ENCODE data around the gene GPD2.

- TF ChIP-seq, protein P1, sequence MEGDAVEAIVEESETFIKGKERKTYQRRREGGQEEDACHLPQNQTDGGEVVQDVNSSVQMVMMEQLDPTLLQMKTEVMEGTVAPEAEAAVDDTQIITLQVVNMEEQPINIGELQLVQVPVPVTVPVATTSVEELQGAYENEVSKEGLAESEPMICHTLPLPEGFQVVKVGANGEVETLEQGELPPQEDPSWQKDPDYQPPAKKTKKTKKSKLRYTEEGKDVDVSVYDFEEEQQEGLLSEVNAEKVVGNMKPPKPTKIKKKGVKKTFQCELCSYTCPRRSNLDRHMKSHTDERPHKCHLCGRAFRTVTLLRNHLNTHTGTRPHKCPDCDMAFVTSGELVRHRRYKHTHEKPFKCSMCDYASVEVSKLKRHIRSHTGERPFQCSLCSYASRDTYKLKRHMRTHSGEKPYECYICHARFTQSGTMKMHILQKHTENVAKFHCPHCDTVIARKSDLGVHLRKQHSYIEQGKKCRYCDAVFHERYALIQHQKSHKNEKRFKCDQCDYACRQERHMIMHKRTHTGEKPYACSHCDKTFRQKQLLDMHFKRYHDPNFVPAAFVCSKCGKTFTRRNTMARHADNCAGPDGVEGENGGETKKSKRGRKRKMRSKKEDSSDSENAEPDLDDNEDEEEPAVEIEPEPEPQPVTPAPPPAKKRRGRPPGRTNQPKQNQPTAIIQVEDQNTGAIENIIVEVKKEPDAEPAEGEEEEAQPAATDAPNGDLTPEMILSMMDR (IDR thresholded peaks at IDR 0.05; ENCODE audit: low read length), result no peak
- TF ChIP-seq EZH2 (optimal IDR thresholded peaks at IDR 0.05; ENCODE audit: low read depth, low read length) (no peak), EZH2phosphoT487 (IDR thresholded peaks at IDR 0.05; ENCODE audit: low read length) (no peak)
These were observed 125.9 kb downstream of the GPD2 start for GRCh38 chr2:156562124-156562523.

Measured in MM.1S (cell line).